ENCODE data around the gene UQCRC1. TPM values are rescaled to one million over a fixed set of nuclear protein-coding genes. Genes with fewer than 3 reads are reported as not detected.

UQCRC1 gene
- total and polyA plus RNA-seq, 8 donors, result 148 to 203 (median 166) TPM

DNA sequence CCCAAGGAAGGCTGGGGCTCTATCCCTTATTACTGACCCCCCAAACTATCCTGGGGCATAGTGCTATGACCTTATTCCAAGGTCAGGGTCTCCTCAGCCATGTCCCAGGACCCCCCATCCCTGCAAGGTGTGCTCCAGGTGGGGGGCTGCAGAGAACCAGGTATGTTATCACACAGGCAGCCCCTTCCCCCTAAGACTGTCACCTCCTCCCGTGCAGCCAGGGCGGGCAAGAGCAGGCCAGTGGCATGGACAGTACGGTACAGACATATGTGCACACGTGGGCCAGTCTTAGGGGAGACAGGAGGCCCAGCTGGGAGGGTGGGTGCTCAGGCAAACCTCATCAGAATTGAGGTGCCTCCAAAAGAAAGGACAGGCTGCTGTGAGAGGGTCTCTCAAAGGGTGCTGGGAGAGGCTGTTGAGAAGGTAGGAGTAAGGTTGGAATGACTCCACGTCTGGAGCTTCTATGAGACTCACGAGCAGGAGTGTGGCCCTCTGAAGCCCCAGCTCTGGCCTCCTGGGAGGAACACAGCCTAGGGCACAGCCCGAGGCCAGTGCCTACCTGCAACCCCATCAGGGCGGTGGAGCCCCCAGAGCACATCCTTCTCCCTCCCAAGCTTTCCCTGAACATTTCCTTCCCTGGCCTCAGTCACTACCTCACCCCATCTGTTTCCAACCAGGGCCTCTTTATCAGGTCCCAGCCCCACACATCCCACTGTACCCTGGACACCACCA, 12.6 kb downstream of the UQCRC1 start:
- no peak for ATAC-seq
- intact Hi-C loops (cut with DNase I), result no loop called here

GRCh38 chr3:48596157-48596556, 13.3 kb downstream of the UQCRC1 start:
- H3K4me1 ChIP-seq, result peaks cover 4 to 22% of the 10 kb centered on the region in 2 donors
- H3K9me3 ChIP-seq, result no peaks in the 10 kb centered on the region
- intact Hi-C loops (cut with DNase I), result no loop called here
- TF ChIP-seq, protein P1, sequence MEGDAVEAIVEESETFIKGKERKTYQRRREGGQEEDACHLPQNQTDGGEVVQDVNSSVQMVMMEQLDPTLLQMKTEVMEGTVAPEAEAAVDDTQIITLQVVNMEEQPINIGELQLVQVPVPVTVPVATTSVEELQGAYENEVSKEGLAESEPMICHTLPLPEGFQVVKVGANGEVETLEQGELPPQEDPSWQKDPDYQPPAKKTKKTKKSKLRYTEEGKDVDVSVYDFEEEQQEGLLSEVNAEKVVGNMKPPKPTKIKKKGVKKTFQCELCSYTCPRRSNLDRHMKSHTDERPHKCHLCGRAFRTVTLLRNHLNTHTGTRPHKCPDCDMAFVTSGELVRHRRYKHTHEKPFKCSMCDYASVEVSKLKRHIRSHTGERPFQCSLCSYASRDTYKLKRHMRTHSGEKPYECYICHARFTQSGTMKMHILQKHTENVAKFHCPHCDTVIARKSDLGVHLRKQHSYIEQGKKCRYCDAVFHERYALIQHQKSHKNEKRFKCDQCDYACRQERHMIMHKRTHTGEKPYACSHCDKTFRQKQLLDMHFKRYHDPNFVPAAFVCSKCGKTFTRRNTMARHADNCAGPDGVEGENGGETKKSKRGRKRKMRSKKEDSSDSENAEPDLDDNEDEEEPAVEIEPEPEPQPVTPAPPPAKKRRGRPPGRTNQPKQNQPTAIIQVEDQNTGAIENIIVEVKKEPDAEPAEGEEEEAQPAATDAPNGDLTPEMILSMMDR (IDR thresholded peaks at IDR 0.05), result no peak
- peaks cover 7 to 45% of the 10 kb centered on the region in 2 donors for H3K27me3 ChIP-seq
- DNase-seq (peak in 1 of 4 donors; percentile 41), ATAC-seq (no peak)
- H3K27ac ChIP-seq, result no peak overlapping the region
- no peak overlapping the region for H3K4me3 ChIP-seq
- H3K36me3 ChIP-seq, result peaks cover 0 to 45% of the 10 kb centered on the region in 2 donors

More for the DNA sequence above, 12.6 kb downstream of the UQCRC1 start:
- H3K4me3 ChIP-seq, result no peak overlapping the region
- TF ChIP-seq, protein P1 (IDR thresholded peaks at IDR 0.05), result no peak
- H3K36me3 ChIP-seq, result peaks cover 0 to 52% of the 10 kb centered on the region in 2 donors
- peaks cover 4 to 22% of the 10 kb centered on the region in 2 donors for H3K4me1 ChIP-seq
- DNase-seq, result peak in 1 of 4 donors; percentile 66
- H3K9me3 ChIP-seq, result no peaks in the 10 kb centered on the region
- H3K27me3 ChIP-seq, result peaks cover 7 to 39% of the 10 kb centered on the region in 2 donors
- no peak overlapping the region for H3K27ac ChIP-seq

GRCh38 chr3:48595526-48596121, 13.8 kb downstream of the UQCRC1 start:
- TF ChIP-seq, protein P1 (IDR thresholded peaks at IDR 0.05), result no peak
- DNase-seq (peak in 3 of 4 donors; percentile 16 to 89 (median 51)), ATAC-seq (peak; percentile 38)
- intact Hi-C loops (cut with DNase I), result no loop called here
- Histone ChIP-seq H3K9me3 (no peaks in the 10 kb centered on the region), H3K4me1 (peaks cover 4 to 22% of the 10 kb centered on the region in 2 donors), H3K27me3 (peaks cover 7 to 45% of the 10 kb centered on the region in 2 donors), H3K27ac (no peak overlapping the region), H3K36me3 (peaks cover 0 to 40% of the 10 kb centered on the region in 2 donors), H3K4me3 (no peak overlapping the region)

DNA sequence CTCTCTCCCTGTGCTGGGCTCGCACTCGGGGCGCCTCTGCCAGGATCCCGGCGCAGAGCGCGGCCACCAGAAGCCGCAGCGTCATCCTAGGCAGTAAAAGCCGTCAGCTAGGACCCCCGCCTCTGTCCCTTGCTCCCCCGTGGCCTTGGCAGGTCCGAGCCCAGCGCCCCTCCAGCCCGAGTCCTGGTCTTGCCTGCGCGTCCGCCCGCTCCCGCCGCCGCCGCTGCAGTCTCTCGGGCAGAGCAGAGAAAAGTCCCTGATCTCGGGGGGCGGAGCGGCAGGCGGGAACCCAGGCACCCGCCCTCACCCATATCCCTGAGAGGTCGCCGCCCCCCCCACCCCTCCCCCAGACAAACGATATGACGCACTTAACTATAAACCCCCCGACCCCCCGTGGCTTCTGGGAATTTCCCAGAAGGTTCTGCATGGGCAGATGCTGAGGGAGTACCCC, 14.3 kb downstream of the UQCRC1 start, which contains the start of gene COL7A1:
Gene COL7A1 (minus strand): TSS at position 255 of the 451 bp plus-strand sequence. CDS start 170 bp downstream, at position 85.
- TF ChIP-seq, protein P1 (IDR thresholded peaks at IDR 0.05), result no peak
- no peaks in the 10 kb centered on the region for H3K9me3 ChIP-seq
- DNase-seq (peak in 2 of 4 donors; percentile 19 to 74), ATAC-seq (peak; percentile 10)
- H3K4me3 ChIP-seq, result peak within 1 kb of the TSS in 1 of 2 donors; percentile 15
- H3K27ac ChIP-seq, result no peak within 1 kb of the TSS
- H3K4me1 ChIP-seq, result peaks cover 4 to 22% of the 10 kb centered on the region in 2 donors
- H3K27me3 ChIP-seq, result peaks cover 7 to 49% of the 10 kb centered on the region in 2 donors
- peaks cover 0 to 34% of the 10 kb centered on the region in 2 donors for H3K36me3 ChIP-seq
- intact Hi-C loops (cut with DNase I), result no loop called here
